HCT116 (cell line): ENCODE results near the gene RAD21L1. TPM values are rescaled to one million over a fixed set of nuclear protein-coding genes. Genes with fewer than 3 reads are reported as not detected.

Experiments used
- ATAC-seq: fragments of 200-7000 bp; cut with Tn5 transposase; 2 replicates; pipeline ENCODE4 v1.9.1; 2020; ENCODE audit warnings: mild to moderate bottlenecking, moderate library complexity
- BruUV-seq: library from RNA; stranded (reverse); fragments of 400-500 nt; replicated peaks from 2 replicates; lab custom pipeline; 2021; lab: Mats Ljungman, UMichigan
- CTCF ChIA-PET: fragments of 300-600 bp; sonication (Branson Sonifier 250); formaldehyde crosslinking; loops from one replicate; lab custom pipeline; 2021; ENCODE audit warnings: antibody characterized with exemption; lab: Charles Lee
- POLR2A ChIA-PET: fragments of 300-600, 350-600 bp; sonication (Branson Sonifier 250); formaldehyde crosslinking; loops from one replicate; lab custom pipeline; 2021; ENCODE audit warnings: antibody characterized with exemption; lab: Charles Lee
- RAD21 ChIA-PET, 2 experiments: fragments of 300-600 bp; sonication (Branson Sonifier 250); formaldehyde crosslinking; loops; one replicate each; lab custom pipeline; 2023; ENCODE audit warnings: low total read pairs in 2 of 2; ENCODE audit not compliant: uncharacterized antibody in 2 of 2, unreplicated experiment in 2 of 2, low non-redundant PET in 1 of 2; lab: Charles Lee
- DNase-seq: peaks from one replicate; pipeline ENCODE4 v3.0.0-alpha.2; 2010; ENCODE audit warnings: low read depth, low spot score
- H2AFZ ChIP-seq: fragments of 200-600 bp; shearing (Covaris generic), sonication (generic); 2 replicates; pipeline ENCODE4 v1.6.1; 2017; ENCODE audit warnings: low read depth, mixed run types, mixed read lengths, antibody characterized with exemption, low read length; ENCODE audit not compliant: poor library complexity, severe bottlenecking
- H3K27ac ChIP-seq: 2 replicates; pipeline ENCODE4 v1.5.1; 2012; ENCODE audit warnings: low read depth, low read length
- H3K27me3 ChIP-seq: fragments of 200-600 bp; sonication (generic); 2 replicates; pipeline ENCODE4 v1.6.1; 2016; ENCODE audit warnings: mixed run types, low read length, mixed read lengths; ENCODE audit not compliant: insufficient read depth
- H3K36me3 ChIP-seq, 2 experiments: fragments of 200-500 bp in 1 of 2; fragments of 200-600 bp in 1 of 2; sonication (Bioruptor generic) in 1 of 2; sonication (generic) in 1 of 2; 2 replicates each; pipeline versions ENCODE4 v1.5.1 to v1.6.1; 2014 to 2016; ENCODE audit warnings: low read length in 2 of 2, inconsistent platforms in 1 of 2, mixed read lengths in 1 of 2, mixed run types in 1 of 2; ENCODE audit not compliant: insufficient read depth in 2 of 2, control insufficient read depth in 1 of 2
- H3K4me1 ChIP-seq, 2 experiments: fragments of 200-600 bp in 1 of 2; sonication (generic) in 1 of 2; 2 replicates each; pipeline versions ENCODE4 v1.5.1 to v1.6.1; 2012 to 2017; ENCODE audit warnings: low read length in 2 of 2, inconsistent platforms in 1 of 2, mild to moderate bottlenecking in 1 of 2, mixed read lengths in 1 of 2, mixed run types in 1 of 2, moderate library complexity in 1 of 2; ENCODE audit not compliant: insufficient read depth in 2 of 2, control insufficient read depth in 1 of 2
- H3K4me2 ChIP-seq: fragments of 200-600 bp; sonication (generic); 2 replicates; pipeline ENCODE4 v1.6.1; 2017; ENCODE audit warnings: mixed run types, low read length, mixed read lengths
- H3K4me3 ChIP-seq, 2 experiments: fragments of 200-600 bp in 1 of 2; sonication (generic) in 1 of 2; replicated peaks in 1 of 2; 2 replicates each; pipeline ENCODE4 v1.5.1; 2011 to 2016; ENCODE audit warnings: low read length in 2 of 2, control low read depth in 1 of 2, low read depth in 1 of 2, mild to moderate bottlenecking in 1 of 2, mixed read lengths in 1 of 2, mixed run types in 1 of 2
- H3K79me2 ChIP-seq: fragments of 200-600 bp; sonication (generic); 2 replicates; pipeline ENCODE4 v1.6.1; 2017; ENCODE audit warnings: mild to moderate bottlenecking, mixed run types, low read length, moderate library complexity, mixed read lengths; ENCODE audit not compliant: insufficient read depth
- H3K9ac ChIP-seq: fragments of 200-600 bp; sonication (generic); 2 replicates; pipeline ENCODE4 v1.6.1; 2016; ENCODE audit warnings: low read length, mixed read lengths
- H3K9me2 ChIP-seq: fragments of 200-600 bp; sonication (generic), shearing (Covaris generic); 2 replicates; pipeline ENCODE4 v1.6.1; 2017; ENCODE audit warnings: mixed run types, mild to moderate bottlenecking, moderate library complexity; ENCODE audit not compliant: insufficient read depth
- H3K9me3 ChIP-seq, 2 experiments: fragments of 200-500 bp in 1 of 2; fragments of 200-600 bp in 1 of 2; sonication (Bioruptor generic) in 1 of 2; sonication (generic) in 1 of 2; 2 replicates each; pipeline ENCODE4 v1.6.1; 2014 to 2017; ENCODE audit warnings: low read length in 2 of 2, mixed read lengths in 2 of 2, inconsistent platforms in 1 of 2, low read depth in 1 of 2, mild to moderate bottlenecking in 1 of 2, mixed run types in 1 of 2, moderate library complexity in 1 of 2; ENCODE audit not compliant: control insufficient read depth in 1 of 2, insufficient read depth in 1 of 2
- H4K20me1 ChIP-seq: fragments of 200-600 bp; sonication (generic), shearing (Covaris generic); 2 replicates; pipeline ENCODE4 v1.6.1; 2017; ENCODE audit warnings: mixed run types, mild to moderate bottlenecking, moderate library complexity; ENCODE audit not compliant: insufficient read depth
- ATF3 ChIP-seq: IDR thresholded peaks from 2 replicates; pipeline ENCODE4 v1.6.1; 2012
- CBX3 ChIP-seq: IDR thresholded peaks from 2 replicates; pipeline ENCODE4 v1.6.1; 2012; ENCODE audit warnings: low read depth
- CEBPB ChIP-seq: IDR thresholded peaks from 2 replicates; pipeline ENCODE4 v1.6.1; 2012; ENCODE audit warnings: low read depth
- CTCF ChIP-seq, 3 experiments: fragments of 200-600 bp in 1 of 3; sonication (generic) in 1 of 3; IDR thresholded peaks in 2 of 3; conservative IDR thresholded peaks in 1 of 3; 2 replicates each; pipeline ENCODE4 v1.5.1; 2012 to 2017; ENCODE audit warnings: low read depth in 2 of 3, low read length in 2 of 3, antibody characterized with exemption in 1 of 3, borderline replicate concordance in 1 of 3, control low read depth in 1 of 3, mild to moderate bottlenecking in 1 of 3, mixed read lengths in 1 of 3, mixed run types in 1 of 3, moderate library complexity in 1 of 3; ENCODE audit not compliant: insufficient read depth in 1 of 3
- EGR1 ChIP-seq: IDR thresholded peaks from 2 replicates; pipeline ENCODE4 v1.6.1; 2012; ENCODE audit warnings: low read depth
- ELF1 ChIP-seq: IDR thresholded peaks from 2 replicates; pipeline ENCODE4 v1.6.1; 2012; ENCODE audit warnings: low read depth, borderline replicate concordance
- EZH2 ChIP-seq: fragments of 200-600 bp; sonication (generic); IDR thresholded peaks from 2 replicates; pipeline ENCODE4 v1.6.1; 2017; ENCODE audit warnings: antibody characterized with exemption, mixed run types
- EZH2phosphoT487 ChIP-seq: fragments of 200-600 bp; IDR thresholded peaks from 2 replicates; pipeline ENCODE4 v1.6.1; 2018; ENCODE audit warnings: antibody characterized with exemption, borderline replicate concordance
- POLR2A ChIP-seq: IDR thresholded peaks from 2 replicates; pipeline ENCODE4 v1.7.0; 2011; ENCODE audit warnings: borderline replicate concordance; ENCODE audit not compliant: insufficient read depth, insufficient read length; ENCODE audit errors: extremely low read depth
- RAD21 ChIP-seq: IDR thresholded peaks from 2 replicates; pipeline ENCODE4 v1.6.1; 2012; ENCODE audit warnings: low read depth, mild to moderate bottlenecking
- SIN3A ChIP-seq: IDR thresholded peaks from 2 replicates; pipeline ENCODE4 v1.6.1; 2012; ENCODE audit warnings: low read depth
- SP1 ChIP-seq: IDR thresholded peaks from 2 replicates; pipeline ENCODE4 v1.6.1; 2012; ENCODE audit warnings: low read depth
- YY1 ChIP-seq: IDR thresholded peaks from 2 replicates; pipeline ENCODE4 v1.6.1; 2011; ENCODE audit warnings: low read length, low read depth, moderate library complexity, mild to moderate bottlenecking; ENCODE audit not compliant: insufficient replicate concordance; ENCODE audit errors: extremely low read depth
- intact Hi-C: fragments of 100-400 bp; cut with micrococcal nuclease; formaldehyde crosslinking; loops from 2 replicates; pipeline ENCODE4 v1.10.0; 2022
- total RNA-seq: library from RNA; stranded (reverse); gene quantifications from one replicate; pipeline ENCODE4 v1.2.1, GENCODE V29; 2021; ENCODE audit not compliant: unreplicated experiment
- TF ChIP-seq, protein P1 (sequence below): IDR thresholded peaks from 2 replicates; pipeline ENCODE4 v1.6.1; 2012; ENCODE audit warnings: low read depth

RAD21L1 gene
- total RNA-seq, 1 experiment from 2014 or later = 0.17 TPM

DNA sequence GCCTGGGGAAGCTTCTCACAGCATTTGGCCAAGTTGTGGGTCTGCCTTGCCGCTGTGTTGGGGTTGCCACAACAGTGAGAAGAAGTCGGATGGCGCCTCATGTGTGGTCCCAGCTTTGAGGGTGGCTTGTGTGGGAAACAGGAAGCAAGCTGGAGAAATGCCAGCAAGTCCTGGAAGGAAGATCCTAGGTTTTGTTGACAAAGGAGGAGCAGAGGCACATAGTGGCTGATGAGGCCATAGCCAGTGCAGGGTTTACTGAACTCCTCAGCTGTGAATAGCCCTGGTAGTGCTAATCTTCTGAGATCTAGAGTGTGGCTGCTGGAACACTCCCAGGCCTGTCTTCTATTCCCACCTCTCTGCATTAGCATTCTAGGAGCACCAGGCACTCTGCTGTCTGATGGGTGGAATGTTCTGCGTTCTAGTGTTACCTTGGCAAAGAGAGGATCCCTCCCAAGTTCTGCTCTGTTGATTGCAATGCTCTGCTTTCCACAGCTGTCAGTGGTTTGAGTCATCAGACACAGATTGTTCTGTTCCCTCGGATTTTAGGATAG, 65.4 kb downstream of the RAD21L1 start:
- no peaks in the 10 kb centered on the region for H3K79me2 ChIP-seq
- TF ChIP-seq SP1 (no peak), CEBPB (no peak), EZH2 (no peak), SIN3A (no peak), POLR2A (no peak), CTCF (IDR thresholded peaks at IDR 0.05 in 2 of 3, conservative IDR thresholded peaks at IDR 0.05 in 1 of 3; ENCODE audit: borderline replicate concordance in 1 of 3, insufficient read depth in 1 of 3, low read depth in 2 of 3, low read length in 2 of 3) (no peak), ELF1 (no peak), ATF3 (no peak), EZH2phosphoT487 (no peak), YY1 (no peak), RAD21 (no peak), EGR1 (no peak), CBX3 (no peak)
- TF ChIP-seq, protein P1, sequence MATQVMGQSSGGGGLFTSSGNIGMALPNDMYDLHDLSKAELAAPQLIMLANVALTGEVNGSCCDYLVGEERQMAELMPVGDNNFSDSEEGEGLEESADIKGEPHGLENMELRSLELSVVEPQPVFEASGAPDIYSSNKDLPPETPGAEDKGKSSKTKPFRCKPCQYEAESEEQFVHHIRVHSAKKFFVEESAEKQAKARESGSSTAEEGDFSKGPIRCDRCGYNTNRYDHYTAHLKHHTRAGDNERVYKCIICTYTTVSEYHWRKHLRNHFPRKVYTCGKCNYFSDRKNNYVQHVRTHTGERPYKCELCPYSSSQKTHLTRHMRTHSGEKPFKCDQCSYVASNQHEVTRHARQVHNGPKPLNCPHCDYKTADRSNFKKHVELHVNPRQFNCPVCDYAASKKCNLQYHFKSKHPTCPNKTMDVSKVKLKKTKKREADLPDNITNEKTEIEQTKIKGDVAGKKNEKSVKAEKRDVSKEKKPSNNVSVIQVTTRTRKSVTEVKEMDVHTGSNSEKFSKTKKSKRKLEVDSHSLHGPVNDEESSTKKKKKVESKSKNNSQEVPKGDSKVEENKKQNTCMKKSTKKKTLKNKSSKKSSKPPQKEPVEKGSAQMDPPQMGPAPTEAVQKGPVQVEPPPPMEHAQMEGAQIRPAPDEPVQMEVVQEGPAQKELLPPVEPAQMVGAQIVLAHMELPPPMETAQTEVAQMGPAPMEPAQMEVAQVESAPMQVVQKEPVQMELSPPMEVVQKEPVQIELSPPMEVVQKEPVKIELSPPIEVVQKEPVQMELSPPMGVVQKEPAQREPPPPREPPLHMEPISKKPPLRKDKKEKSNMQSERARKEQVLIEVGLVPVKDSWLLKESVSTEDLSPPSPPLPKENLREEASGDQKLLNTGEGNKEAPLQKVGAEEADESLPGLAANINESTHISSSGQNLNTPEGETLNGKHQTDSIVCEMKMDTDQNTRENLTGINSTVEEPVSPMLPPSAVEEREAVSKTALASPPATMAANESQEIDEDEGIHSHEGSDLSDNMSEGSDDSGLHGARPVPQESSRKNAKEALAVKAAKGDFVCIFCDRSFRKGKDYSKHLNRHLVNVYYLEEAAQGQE = no peak
- no peak overlapping the region for H2AFZ ChIP-seq
- H3K9ac ChIP-seq = no peak overlapping the region
- ATAC-seq (no peak), DNase-seq (no peak)
- H3K27me3 ChIP-seq = no peaks in the 10 kb centered on the region
- H3K27ac ChIP-seq = no peak overlapping the region
- no peak overlapping the region for H3K4me2 ChIP-seq
- H3K4me1 ChIP-seq = no peaks in the 10 kb centered on the region
- no TSS peak for BruUV-seq
- H4K20me1 ChIP-seq = no peaks in the 10 kb centered on the region
- H3K9me3 ChIP-seq = no peaks in the 10 kb centered on the region
- ChIA-PET CTCF (no interaction called here), POLR2A (interaction anchor here (0.6 kb wide), 2 partner anchors 167 to 646 kb away, joined by 3 to 4 read pairs; no protein-coding TSS in a partner anchor), RAD21 (no interaction called here)
- H3K4me3 ChIP-seq = no peak overlapping the region
- H3K9me2 ChIP-seq = no peaks in the 10 kb centered on the region
- intact Hi-C loops = no loop called here
- H3K36me3 ChIP-seq = no peaks in the 10 kb centered on the region
